PC-9 (cell line): ENCODE results near the gene GANAB. TPM values are rescaled to one million over a fixed set of nuclear protein-coding genes. Genes with fewer than 3 reads are reported as not detected.

ENCODE experiments used
- BruUV-seq: library from RNA; stranded (reverse); fragments of 400-500 nt; replicated peaks from 2 replicates; lab custom pipeline; 2021; lab: Mats Ljungman, UMichigan
- CTCF ChIA-PET: fragments of 300-600 bp; sonication (Branson Sonifier 250); formaldehyde crosslinking; loops from one replicate; lab custom pipeline; 2022; ENCODE audit warnings: antibody characterized with exemption; lab: Charles Lee
- POLR2A ChIA-PET: fragments of 300-600 bp; sonication (Branson Sonifier 250); formaldehyde crosslinking; loops from one replicate; lab custom pipeline; 2022; ENCODE audit warnings: antibody characterized with exemption; ENCODE audit not compliant: unreplicated experiment; lab: Charles Lee
- DNase-seq, 2 experiments: peaks; one replicate each; pipeline versions ENCODE4 v3.0.0 to v3.0.0-alpha.2; 2015 to 2022; ENCODE audit warnings: mixed read lengths in 1 of 2
- H2AFZ ChIP-seq: fragments of 200-600 bp; sonication (generic); 2 replicates; pipeline ENCODE4 v1.8.1; 2017; ENCODE audit warnings: antibody characterized with exemption
- H3F3A ChIP-seq: fragments of 200-600 bp; sonication (generic); 2 replicates; pipeline ENCODE4 v1.8.1; 2017; ENCODE audit warnings: antibody characterized with exemption, mild to moderate bottlenecking, low read depth; ENCODE audit not compliant: insufficient read depth
- H3K27ac ChIP-seq: fragments of 200-600 bp; sonication (generic); 2 replicates; pipeline ENCODE4 v1.6.1; 2016; ENCODE audit warnings: mixed run types
- H3K27me3 ChIP-seq: fragments of 200-600 bp; sonication (generic); 2 replicates; pipeline ENCODE4 v1.6.1; 2016; ENCODE audit warnings: low read depth, mixed run types; ENCODE audit not compliant: insufficient read depth
- H3K36me3 ChIP-seq: fragments of 200-600 bp; sonication (generic); 2 replicates; pipeline ENCODE4 v1.6.1; 2016; ENCODE audit warnings: low read depth, mixed run types
- H3K4me1 ChIP-seq: fragments of 200-600 bp; sonication (generic); replicated peaks from 2 replicates; pipeline ENCODE4 v1.6.1; 2016; ENCODE audit warnings: mixed run types; ENCODE audit not compliant: insufficient read depth
- H3K4me2 ChIP-seq: fragments of 200-600 bp; sonication (generic); 2 replicates; pipeline ENCODE4 v1.6.1; 2017; ENCODE audit warnings: mixed run types
- H3K4me3 ChIP-seq: fragments of 200-600 bp; sonication (generic); 2 replicates; pipeline ENCODE4 v1.6.1; 2016; ENCODE audit warnings: mixed run types
- H3K79me2 ChIP-seq: fragments of 200-600 bp; sonication (generic); 2 replicates; pipeline ENCODE4 v1.6.1; 2017; ENCODE audit warnings: low read depth, mixed run types
- H3K9me2 ChIP-seq: fragments of 200-600 bp; sonication (generic); 2 replicates; pipeline ENCODE4 v1.8.1; 2017; ENCODE audit warnings: mild to moderate bottlenecking; ENCODE audit not compliant: insufficient read depth
- H3K9me3 ChIP-seq: fragments of 200-600 bp; sonication (generic); 2 replicates; pipeline ENCODE4 v1.8.1; 2016; ENCODE audit warnings: low read depth; ENCODE audit not compliant: insufficient read depth
- H4K20me1 ChIP-seq: fragments of 200-600 bp; sonication (generic); 2 replicates; pipeline ENCODE4 v1.8.1; 2017; ENCODE audit not compliant: insufficient read depth
- CTCF ChIP-seq: fragments of 200-600 bp; sonication (generic); conservative IDR thresholded peaks from 2 replicates; pipeline ENCODE4 v1.6.1; 2017; ENCODE audit warnings: mixed run types, antibody characterized with exemption, mild to moderate bottlenecking, moderate library complexity
- EZH2 ChIP-seq: fragments of 200-600 bp; sonication (generic); IDR thresholded peaks from 2 replicates; pipeline ENCODE4 v1.8.0; 2017; ENCODE audit warnings: antibody characterized with exemption, low read depth
- intact Hi-C: fragments of 100-400 bp; cut with micrococcal nuclease; formaldehyde crosslinking; loops from one replicate; pipeline ENCODE4 v1.10.0; 2022; ENCODE audit not compliant: unreplicated experiment
- total RNA-seq: library from RNA; stranded (reverse); gene quantifications from 2 replicates; pipeline ENCODE4 v1.2.3, GENCODE V29; 2021

The GANAB gene
- total RNA-seq, 1 experiment from 2014 or later: 478 TPM

- peaks cover 23% of the 10 kb centered on the region for H3K4me1 ChIP-seq
- H3K27me3 ChIP-seq: no peaks in the 10 kb centered on the region
- H3K4me2 ChIP-seq: no peak overlapping the region
- ChIA-PET POLR2A (no interaction called here), CTCF (no interaction called here)
- H3K36me3 ChIP-seq: peaks cover 13% of the 10 kb centered on the region; the same call in 1 of the 2 replicates
- no peaks in the 10 kb centered on the region; the same call in 1 of the 2 replicates for H4K20me1 ChIP-seq
- no TSS peak for BruUV-seq
- H2AFZ ChIP-seq: no peak overlapping the region
- TF ChIP-seq CTCF (no peak), EZH2 (no peak)
- DNase-seq: peak in 1 of 2 experiments; percentile 88
- H3K4me3 ChIP-seq: no peak overlapping the region
- no peaks in the 10 kb centered on the region for H3K9me3 ChIP-seq
- no peaks in the 10 kb centered on the region for H3K9me2 ChIP-seq
- intact Hi-C loops: no loop called here
- peaks cover 20% of the 10 kb centered on the region for H3K79me2 ChIP-seq
- peak overlapping the region; percentile 19 for H3K27ac ChIP-seq
- H3F3A ChIP-seq: peaks cover 51% of the 10 kb centered on the region
Measured at GRCh38 chr11:62579252-62579651, 67.2 kb downstream of the GANAB start.

GRCh38 chr11:62578541-62578940 lies 67.9 kb downstream of the GANAB start:
- intact Hi-C loops: no loop called here
- peaks cover 23% of the 10 kb centered on the region for H3K4me1 ChIP-seq
- no peaks in the 10 kb centered on the region; the same call in 1 of the 2 replicates for H4K20me1 ChIP-seq
- H3K27ac ChIP-seq: 0 out of 2 replicates have a peak overlapping the region, but pooled peaks have one; percentile 19
- H3K4me2 ChIP-seq: no peak overlapping the region
- no peaks in the 10 kb centered on the region for H3K9me2 ChIP-seq
- no peak overlapping the region for H2AFZ ChIP-seq
- TF ChIP-seq EZH2 (no peak), CTCF (no peak)
- H3K27me3 ChIP-seq: no peaks in the 10 kb centered on the region
- no peaks in the 10 kb centered on the region for H3K9me3 ChIP-seq
- peaks cover 18% of the 10 kb centered on the region for H3K79me2 ChIP-seq
- peaks cover 47% of the 10 kb centered on the region for H3F3A ChIP-seq
- H3K36me3 ChIP-seq: peaks cover 6% of the 10 kb centered on the region; the same call in 1 of the 2 replicates
- ChIA-PET POLR2A (no interaction called here), CTCF (no interaction called here)
- DNase-seq: no peak
- H3K4me3 ChIP-seq: no peak overlapping the region
- no TSS peak for BruUV-seq

GRCh38 chr11:62577046-62577714 lies 69.2 kb downstream of the GANAB start:
- Histone ChIP-seq H3K4me1 (peaks cover 29% of the 10 kb centered on the region), H3K4me3 (no peak overlapping the region), H3K36me3 (peaks cover 8% of the 10 kb centered on the region), H2AFZ (no peak overlapping the region), H3K79me2 (peaks cover 32% of the 10 kb centered on the region), H3K4me2 (no peak overlapping the region), H3F3A (peaks cover 55% of the 10 kb centered on the region), H3K9me3 (no peaks in the 10 kb centered on the region), H3K27ac (no peak overlapping the region), H4K20me1 (peaks cover 8% of the 10 kb centered on the region), H3K9me2 (no peaks in the 10 kb centered on the region), H3K27me3 (no peaks in the 10 kb centered on the region)
- intact Hi-C loops: no loop called here
- no TSS peak for BruUV-seq
- no peak for TF ChIP-seq CTCF
- TF ChIP-seq EZH2: no peak
- CTCF ChIA-PET: no interaction called here
- no peak for DNase-seq
- POLR2A ChIA-PET: interaction anchor here (0.6 kb wide), 2 partner anchors 17 to 102 kb away, joined by 3 to 8 read pairs; no protein-coding TSS in a partner anchor
